Subcutaneous adipose tissue (tissue), 4 donors: ENCODE measurements around the gene CALD1. TPM values are rescaled to one million over a fixed set of nuclear protein-coding genes. Genes with fewer than 3 reads are reported as not detected.

ENCODE experiments used
- total RNA-seq, 4 donors: library from RNA; depleted of rRNA; stranded (reverse); fragments of >200 nt; gene quantifications; one replicate each; pipeline ENCODE4 v1.1.0, GENCODE V29; 2016
- TF ChIP-seq, protein P1 (sequence below): fragments of 450-650 bp; IDR thresholded peaks from one replicate; pipeline ENCODE4 v1.5.1; 2016; ENCODE audit warnings: low read depth, mild to moderate bottlenecking, control low read depth, antibody characterized with exemption, moderate library complexity

The CALD1 gene
- total RNA-seq, 4 donors from 2014 or later = 142 to 278 (median 240) TPM

DNA sequence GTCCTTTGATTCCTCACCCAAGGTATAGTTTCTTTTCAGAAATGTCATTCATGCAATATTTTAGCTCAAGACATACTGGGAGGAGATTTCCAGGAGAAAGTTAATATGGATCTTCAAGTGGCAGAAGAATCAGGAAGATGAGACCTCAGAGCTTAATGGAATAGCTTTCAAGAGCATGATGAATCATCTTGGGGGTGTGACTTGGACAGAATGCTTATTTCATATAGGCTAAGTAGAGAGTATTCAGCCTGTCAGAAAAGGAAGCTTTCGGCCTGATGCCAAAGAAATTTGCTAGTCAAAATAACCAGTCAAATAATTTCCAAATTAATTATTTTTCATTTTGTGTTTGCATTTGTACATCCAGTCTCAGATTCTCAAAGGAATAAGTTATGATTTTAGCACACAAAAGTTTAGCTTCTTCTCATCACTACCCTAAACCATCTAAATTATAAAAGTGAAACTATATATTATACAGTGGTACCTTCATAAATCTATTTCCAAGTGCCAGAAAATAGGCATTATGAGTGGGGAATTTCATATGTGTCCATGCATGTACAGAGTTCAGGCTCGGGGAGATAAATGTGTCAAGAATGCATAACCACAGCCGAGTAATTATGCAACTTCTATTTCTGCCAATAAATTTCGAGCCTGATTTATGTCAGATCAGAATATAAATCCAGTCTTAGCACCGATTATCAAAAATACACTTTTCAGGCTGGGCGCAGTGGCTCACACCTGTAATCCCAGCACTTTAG, 27.3 kb upstream of the CALD1 start:
- TF ChIP-seq, protein P1, sequence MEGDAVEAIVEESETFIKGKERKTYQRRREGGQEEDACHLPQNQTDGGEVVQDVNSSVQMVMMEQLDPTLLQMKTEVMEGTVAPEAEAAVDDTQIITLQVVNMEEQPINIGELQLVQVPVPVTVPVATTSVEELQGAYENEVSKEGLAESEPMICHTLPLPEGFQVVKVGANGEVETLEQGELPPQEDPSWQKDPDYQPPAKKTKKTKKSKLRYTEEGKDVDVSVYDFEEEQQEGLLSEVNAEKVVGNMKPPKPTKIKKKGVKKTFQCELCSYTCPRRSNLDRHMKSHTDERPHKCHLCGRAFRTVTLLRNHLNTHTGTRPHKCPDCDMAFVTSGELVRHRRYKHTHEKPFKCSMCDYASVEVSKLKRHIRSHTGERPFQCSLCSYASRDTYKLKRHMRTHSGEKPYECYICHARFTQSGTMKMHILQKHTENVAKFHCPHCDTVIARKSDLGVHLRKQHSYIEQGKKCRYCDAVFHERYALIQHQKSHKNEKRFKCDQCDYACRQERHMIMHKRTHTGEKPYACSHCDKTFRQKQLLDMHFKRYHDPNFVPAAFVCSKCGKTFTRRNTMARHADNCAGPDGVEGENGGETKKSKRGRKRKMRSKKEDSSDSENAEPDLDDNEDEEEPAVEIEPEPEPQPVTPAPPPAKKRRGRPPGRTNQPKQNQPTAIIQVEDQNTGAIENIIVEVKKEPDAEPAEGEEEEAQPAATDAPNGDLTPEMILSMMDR = no peak

DNA sequence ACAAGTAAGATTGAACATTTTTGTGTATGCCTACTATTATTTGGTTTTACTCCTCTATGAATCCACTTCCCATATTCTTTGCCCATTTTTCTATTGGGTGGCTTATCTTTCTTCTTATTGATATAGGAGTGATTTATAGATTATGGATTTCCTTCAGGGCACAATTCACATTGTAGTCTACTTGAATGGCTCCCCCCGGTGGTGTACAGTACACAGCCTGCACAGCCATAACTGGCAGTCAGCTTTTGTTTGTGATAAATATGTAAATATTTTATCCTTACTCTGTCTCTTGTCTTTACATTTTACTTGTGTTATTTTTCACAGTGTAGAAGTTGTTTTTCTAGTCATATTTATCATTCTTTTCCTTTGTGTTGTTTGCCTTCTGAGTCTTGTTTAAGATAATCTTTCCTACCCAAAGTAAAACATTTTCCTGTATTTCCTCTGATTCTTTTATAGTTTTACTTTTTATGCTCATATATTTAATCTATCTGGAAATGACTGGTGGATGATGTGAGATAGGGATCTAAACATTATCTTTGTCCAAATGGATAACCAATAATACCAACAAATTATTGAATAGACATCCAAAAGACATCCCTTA, 23.9 kb upstream of the CALD1 start:
- TF ChIP-seq, protein P1 = no peak

DNA sequence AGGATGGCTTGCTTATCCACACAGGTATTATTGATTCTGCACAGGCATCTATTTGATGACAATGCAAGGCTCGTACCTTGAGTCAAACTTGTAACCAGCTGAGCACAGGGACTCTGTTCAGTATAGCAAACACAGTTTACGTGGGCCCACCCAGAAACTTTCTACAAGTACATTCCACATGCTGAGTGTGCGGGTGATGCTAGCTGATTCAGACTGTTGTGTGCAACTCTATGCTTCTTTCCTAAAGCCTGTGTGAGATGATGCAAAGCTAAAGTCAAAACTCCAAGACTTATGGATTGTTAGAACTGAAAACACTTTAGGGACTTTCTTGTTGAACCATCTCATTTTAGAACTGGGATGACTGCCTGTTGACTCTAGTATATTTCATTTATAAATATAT, 21.5 kb upstream of the CALD1 start:
- TF ChIP-seq, protein P1 = no peak

DNA sequence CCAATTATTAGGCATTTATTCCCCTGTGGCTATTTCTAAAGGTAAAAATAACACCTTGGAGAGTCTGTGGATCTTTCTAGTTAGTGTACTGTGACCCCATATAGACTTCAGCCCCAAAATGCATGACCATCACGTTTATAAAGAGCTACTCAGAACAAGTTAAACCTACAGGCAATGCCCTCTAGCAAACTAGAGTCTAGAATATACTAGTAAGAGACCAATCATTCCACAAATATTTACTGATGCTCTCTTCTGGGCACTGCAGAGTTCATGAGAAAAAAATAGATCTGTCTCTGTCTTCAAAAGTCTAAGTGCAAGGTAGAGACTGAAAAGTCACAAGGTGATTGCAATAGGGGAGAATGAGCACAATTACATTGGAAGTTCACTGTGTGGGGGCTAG, 20.5 kb upstream of the CALD1 start:
- TF ChIP-seq, protein P1 = no peak

DNA sequence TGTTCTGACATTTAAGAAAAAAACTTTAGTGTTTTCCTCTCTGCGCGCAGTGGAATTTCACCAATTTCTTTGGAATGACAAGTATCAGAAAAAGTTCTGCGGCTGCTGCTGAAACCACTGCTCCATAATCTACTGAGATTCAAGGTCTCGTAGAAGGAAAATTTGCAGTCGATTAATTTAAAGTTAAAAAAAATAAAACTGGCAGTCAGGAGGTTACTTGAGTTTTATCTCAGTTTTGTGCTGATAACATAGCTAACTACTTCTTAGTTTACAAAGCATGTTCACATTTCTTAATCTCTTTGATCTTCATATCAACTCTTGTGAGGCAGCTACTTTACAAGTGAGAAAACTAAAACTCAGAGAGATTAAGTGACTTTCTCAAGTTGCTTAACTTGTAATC, 18.2 kb upstream of the CALD1 start:
- TF ChIP-seq, protein P1 = no peak

DNA sequence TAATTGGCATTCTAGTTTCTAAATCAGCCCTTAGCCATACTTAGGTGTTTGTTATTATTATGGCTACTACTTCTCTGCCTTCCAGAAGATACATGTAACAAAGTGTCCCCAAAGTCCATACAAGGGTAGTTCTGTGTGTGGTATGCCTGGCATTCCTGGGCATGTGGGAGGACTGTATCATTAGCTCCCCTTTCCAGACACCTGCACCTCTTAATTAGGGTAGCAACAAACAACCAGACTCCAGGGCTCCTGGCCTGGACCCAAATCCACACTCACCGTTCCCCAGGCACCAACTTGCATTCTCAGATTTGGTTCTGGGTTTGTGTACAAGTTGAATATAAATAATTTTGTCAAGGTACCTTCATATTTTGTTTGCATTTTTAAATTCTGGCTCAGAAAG, 15.5 kb upstream of the CALD1 start:
- TF ChIP-seq, protein P1 = no peak

DNA sequence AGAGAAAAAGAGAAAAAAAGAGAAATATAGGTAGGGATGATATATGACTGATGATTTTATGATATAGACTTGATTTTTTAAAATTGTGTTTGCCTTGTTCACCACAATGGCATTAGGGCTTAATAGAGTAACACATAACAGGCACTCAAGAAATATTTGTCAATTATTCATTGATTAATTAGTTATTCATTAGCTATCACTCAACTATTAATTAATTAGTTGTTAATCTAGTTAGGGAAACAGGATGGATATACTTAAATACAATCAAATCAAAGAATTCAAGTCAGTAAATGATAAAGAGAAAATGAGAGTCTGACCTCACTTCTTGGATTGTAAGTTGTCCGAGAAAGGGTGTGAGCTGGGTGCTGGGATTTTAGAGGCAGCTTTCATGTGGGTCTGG, 15.1 kb upstream of the CALD1 start:
- TF ChIP-seq, protein P1 = no peak
